Peyer's patch (tissue), 4 donors: ENCODE measurements around the gene H6PD.

Experiments used
- POLR2A ChIP-seq, 2 donors: fragments of 450-650 bp; IDR thresholded peaks; one replicate each; pipeline ENCODE4 v1.5.1; 2017; ENCODE audit warnings: antibody characterized with exemption in 2 of 2, mild to moderate bottlenecking in 2 of 2, moderate library complexity in 2 of 2
- TF ChIP-seq, protein P1 (sequence below), 6 experiments: fragments of 450-650 bp in 4 of 6; fragments of 200-600 bp in 2 of 6; sonication (generic) in 1 of 6; IDR thresholded peaks; one replicate each; pipeline ENCODE4 v1.5.1; 2017 to 2019; ENCODE audit warnings: antibody characterized with exemption in 6 of 6, mild to moderate bottlenecking in 3 of 6, moderate library complexity in 1 of 6

DNA sequence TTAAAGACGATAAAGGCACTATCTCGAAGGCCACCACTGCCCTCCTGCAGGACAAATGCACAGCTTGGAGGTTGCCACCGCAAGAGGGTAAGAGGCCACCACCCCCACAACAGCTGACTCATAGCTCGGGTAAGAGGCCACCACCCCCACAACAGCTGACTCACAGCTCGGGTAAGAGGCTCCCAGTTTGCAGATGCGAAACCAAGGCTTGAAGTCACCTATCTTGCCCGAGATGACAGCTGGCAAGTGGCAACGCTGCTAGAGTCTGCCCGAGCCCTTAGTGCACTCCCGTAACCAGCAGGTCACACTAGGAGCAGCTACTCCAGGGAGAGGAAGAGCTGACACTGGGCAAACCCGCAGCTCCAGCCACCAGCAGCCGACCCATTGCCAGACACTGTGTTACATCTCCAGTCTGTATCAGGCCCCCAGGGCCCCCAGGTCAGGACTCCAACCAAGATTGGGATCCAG is 41.0 kb downstream of the H6PD start:
- TF ChIP-seq, protein P1, sequence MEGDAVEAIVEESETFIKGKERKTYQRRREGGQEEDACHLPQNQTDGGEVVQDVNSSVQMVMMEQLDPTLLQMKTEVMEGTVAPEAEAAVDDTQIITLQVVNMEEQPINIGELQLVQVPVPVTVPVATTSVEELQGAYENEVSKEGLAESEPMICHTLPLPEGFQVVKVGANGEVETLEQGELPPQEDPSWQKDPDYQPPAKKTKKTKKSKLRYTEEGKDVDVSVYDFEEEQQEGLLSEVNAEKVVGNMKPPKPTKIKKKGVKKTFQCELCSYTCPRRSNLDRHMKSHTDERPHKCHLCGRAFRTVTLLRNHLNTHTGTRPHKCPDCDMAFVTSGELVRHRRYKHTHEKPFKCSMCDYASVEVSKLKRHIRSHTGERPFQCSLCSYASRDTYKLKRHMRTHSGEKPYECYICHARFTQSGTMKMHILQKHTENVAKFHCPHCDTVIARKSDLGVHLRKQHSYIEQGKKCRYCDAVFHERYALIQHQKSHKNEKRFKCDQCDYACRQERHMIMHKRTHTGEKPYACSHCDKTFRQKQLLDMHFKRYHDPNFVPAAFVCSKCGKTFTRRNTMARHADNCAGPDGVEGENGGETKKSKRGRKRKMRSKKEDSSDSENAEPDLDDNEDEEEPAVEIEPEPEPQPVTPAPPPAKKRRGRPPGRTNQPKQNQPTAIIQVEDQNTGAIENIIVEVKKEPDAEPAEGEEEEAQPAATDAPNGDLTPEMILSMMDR (IDR thresholded peaks at IDR 0.05) = no peak
- TF ChIP-seq POLR2A (IDR thresholded peaks at IDR 0.05) = no peak
